GM18907 (cell line): Measurements from ENCODE around the gene ADGRL2.

ENCODE experiments used
- ATAC-seq: cut with Tn5 transposase; IDR thresholded peaks from one replicate; pipeline ENCODE4 v1.9.1; 2021; ENCODE audit warnings: mild to moderate bottlenecking, moderate library complexity; ENCODE audit not compliant: unreplicated experiment

ADGRL2 gene

DNA sequence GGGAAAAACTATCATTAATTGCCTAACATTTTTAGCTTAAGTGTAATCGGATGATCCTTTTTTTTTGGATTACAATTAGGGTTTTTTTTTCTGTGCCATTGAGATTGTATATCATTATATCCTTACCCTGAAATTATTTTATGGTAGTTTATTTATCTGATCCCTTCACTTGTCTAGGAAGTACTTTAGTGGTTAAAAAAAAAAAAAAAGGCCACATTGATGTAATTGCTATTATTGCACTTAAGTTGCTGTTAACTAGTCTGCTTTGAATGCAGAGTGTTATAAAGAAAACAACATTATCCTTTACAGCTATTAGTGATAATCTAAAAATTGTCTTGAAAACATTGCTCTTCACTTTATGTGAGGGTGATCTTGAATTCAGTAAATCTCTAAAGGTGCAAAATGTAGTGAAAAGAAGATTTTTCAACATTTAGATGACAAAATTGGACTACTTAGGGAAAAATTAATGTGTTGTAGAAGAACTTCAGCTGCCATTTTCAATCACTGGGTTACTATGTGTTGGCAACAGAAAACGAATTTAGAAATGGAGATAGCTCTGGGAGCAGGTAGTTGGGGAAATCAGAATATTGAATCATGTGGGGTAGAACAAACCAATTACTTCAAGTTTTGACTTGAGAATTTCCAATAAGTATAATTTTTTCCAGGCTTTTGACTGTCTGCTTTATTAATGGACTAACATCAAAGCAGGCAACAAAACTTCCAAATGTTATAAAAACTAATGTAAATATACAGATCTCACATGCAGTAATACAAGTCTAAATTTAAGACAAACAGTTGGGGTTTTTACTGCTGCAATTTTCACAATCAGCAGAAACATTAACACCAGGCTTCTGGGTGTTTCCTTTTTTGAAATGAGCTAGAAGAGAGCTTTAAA is 5.0 kb downstream of the ADGRL2 start:
- no peak for ATAC-seq

DNA sequence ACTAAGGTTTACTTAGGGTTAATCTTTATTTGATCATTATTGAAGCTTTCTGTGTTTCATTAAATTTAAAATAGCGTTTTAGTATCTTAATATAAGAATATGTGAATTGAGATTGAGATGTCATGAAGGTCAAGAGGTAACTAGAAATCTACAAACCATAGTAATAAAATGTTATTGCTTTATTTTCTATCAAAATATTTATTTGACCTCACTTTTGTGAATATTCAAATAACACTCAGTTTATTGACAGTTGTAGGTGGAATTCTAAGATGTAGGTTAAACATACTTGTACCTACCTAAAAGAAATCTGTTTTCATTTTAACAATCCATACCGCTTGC is 5.7 kb downstream of the ADGRL2 start:
- ATAC-seq = no peak

DNA sequence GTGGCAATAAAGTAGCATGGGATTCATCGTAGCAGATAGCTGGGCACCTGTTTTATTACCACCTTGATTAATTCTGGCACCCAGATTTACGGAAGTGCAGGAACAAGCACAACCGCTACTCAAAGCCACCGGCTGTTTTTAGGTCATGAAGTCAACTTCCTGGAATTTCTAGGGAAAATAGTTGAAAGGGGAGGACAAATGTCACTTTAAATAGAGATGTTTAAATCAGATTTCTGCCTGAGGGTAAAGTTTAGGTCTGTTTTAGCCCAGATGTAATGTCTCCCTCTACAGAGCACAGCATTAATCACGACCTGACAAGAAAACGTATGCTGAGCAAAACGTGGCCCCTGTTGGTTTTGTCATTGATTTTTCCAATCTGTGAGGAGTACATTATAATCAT is 8.0 kb downstream of the ADGRL2 start:
- ATAC-seq = no peak

DNA sequence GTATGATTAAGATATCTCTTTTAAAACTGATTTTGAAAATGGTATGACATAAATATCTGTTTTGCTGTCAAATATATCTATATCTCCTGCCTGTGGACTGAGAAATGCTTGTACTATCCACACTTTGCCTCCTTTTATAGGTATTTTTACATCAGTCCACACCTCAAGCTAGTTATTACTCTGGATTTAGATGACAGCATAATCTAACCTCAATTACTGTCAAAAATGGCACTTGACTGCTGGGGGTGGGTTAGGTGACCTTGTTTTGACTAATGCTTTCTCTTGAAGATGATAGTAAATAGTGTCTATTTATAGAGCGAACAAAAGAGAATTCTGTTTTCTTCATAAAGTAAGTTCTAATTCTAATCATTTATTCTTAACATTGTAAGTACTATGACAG is 9.1 kb downstream of the ADGRL2 start:
- ATAC-seq = no peak

DNA sequence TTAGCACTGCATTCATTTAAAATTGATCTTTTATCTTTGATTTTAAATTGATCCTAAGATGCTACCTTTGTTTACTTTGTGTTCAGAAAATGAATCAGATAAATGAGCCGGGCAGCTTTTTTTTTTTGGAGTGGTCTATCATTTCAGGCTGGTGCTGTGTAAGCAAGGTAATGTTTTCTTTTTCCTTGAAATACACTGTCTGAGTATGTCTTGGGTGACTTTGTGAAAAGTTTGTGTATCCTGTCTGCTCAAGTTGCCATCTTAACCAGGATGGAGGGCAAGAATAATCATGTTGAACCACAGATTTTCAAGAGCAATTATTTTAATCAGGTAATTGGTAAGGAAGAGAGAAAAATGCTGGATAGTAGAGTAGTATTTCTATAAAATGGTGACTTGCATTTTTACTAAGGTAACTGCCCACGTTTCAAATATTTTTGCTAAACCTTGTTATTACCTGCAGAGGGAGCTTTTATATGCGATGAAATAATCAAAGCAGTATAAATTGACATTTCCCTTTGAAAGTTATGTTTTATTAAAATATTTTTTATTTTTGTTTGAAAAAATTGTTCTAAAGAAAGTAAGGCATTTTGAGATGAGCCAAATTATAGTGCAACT is 11.1 kb downstream of the ADGRL2 start:
- no peak for ATAC-seq

DNA sequence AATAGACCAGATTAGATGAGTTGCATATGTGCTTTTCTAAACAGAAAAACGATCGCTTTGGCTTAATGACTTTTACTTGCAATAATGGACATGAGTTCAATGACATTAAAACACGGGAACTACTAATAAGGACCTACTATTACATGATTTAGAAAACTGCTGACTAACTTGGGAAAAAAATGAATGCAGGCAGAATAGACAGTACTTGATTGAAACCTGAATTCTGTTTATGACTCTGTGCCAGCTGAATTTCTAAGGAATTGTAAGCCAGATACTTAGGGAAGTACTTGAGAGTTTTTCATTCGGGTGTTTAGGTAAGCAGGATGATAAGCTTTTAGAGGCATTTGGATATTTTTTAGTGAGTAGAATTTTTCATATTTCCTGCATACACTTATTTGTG is 12.0 kb downstream of the ADGRL2 start:
- ATAC-seq = no peak

DNA sequence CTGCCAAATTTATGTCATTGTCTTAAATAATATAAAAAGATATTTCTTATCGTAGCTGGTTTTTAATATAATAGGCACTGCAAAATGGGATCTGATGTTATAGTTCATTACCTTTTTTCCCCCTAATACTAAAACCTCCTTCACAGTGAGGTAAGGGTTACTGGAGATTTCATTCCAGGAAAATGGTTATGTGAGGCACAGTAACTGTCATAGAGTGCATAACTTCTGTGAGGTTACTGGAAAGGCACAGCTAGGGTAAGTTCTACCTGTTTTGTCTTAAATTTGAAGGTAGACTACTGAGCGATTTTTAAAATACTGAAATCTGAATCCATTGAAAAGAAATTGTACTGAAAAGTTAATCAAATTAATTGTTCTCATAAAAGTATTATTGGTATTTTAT is 13.0 kb downstream of the ADGRL2 start:
- ATAC-seq = no peak

DNA sequence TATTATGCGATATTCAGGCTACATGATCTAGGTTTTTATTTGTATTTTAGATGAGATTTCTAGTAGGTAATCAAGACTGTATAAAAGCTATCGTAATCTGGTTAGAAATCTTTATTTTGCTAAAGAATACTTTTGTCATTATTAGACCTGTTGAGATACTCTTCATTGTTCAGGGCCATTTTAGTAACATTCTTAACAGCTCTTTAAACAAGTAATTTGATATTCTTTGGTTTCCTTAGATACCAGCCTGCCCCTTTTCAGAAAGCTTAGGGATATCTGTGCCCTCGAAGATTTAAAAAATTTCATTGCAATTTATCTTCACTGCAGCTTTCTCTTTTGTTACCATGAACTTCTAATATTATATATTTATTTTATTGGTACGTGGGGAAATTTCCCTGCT is 18.9 kb downstream of the ADGRL2 start:
- ATAC-seq = no peak

DNA sequence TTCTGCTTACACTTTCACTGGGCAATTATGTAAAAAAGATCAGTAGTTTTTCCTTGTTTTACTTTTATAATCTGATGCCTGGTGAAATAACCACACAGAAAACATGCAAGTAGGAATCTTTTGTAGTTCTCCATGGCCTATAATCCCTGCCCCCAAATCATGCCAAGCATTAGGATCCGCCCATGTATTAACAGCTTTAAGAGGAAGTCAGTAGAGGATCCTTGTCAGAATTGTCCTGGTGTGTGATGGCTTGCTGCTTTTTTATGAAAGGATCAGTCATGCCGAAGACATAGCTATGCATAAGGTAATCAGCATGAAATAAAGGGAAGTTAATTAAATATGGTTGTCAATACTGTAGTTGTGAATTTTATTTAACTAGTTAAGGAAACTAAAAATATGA is 20.0 kb downstream of the ADGRL2 start:
- no peak for ATAC-seq

DNA sequence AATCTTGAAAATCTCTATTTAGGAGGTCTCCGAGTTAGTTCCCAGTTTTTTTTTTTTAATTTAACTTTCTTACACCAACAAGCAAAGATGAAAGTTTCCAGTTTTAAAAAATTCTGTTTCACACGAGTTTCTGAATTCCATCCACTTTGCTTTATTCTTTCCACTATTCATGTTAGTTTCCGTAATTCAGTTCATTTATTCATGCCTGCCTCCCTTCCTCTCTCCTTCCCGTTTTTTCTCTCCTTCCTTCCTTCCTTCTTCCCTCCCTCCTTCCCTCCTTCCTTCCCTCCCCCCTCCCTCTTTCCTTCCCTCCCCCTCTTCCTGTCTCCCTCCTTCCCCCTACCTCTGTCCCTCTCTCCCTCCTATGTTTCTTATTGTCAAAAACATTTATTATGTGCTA is 22.3 kb downstream of the ADGRL2 start:
- ATAC-seq = no peak

DNA sequence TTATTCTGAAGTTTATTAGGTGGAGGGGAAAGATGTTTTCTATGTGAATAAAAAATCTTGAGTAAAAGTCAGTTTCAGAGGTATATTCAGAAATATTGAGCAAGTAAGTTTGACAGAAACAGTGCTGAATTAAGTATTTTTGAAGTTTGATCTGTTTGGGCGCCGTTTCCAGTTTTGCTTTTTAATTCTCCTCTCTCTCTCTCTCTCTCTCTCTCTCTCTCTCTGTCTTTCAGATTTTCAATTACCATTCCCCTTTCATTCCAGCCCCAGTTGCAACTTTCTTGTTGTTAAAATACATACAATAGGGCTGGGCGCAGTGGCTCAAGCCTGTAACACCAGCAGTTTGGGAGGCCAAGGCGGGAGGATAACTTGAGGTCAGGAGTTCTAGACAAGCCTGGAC is 24.0 kb downstream of the ADGRL2 start:
- no peak for ATAC-seq

DNA sequence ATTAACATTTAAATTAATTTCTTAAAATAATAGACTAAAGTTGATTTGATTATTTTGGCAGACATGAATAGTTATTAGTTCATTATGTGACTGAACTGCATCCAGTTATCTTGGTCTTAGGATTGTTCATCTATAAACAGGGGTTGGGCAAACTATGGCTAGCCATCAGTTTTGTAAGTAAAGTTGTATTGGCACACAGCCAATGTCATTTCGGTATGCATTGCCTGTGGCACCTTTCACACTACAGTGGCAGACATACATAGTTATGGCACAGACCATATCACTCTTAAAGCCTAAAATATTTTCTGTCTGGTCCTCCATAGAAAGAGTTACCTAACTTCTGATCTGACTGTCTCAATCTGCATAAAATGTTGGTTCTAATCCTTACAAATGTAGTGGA is 27.2 kb downstream of the ADGRL2 start:
- no peak for ATAC-seq

DNA sequence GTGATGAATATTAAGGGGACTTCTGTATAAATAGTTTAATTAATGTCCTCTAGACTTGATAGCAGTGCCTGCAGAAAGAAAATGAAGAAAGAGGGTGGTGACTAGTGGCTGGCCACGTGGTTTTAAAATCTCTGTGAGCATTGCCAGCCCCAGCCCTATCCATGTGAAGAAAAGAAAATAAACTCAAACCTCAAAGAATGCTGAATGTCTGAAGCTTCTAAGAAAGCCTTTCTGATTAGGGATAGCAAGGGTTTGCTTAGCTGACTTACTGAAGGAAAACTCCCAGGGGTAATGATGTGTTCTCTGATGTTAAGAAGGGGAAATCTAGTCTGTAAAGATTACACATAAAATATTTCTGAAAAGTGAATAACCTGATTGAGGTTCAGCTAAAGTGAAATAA is 31.8 kb downstream of the ADGRL2 start:
- ATAC-seq = no peak

DNA sequence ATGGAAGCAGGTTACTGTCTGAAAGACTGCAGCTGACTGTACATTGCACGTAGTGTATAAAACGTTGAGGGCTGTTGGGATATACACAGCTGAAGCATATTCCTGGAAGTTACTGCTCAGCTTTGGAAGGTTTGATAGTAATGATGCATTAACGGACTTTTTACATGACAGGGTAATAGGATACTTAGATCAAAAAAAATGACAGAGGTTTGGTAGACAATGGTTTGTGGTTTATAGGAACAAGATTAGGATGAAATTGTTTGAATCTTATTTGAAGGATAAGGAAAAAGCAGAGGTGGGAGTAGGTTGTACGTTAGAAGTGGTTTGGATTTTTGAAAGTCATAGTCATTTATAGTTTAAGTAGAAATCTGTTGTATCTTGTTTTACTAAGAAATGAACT is 33.0 kb downstream of the ADGRL2 start:
- ATAC-seq = no peak

DNA sequence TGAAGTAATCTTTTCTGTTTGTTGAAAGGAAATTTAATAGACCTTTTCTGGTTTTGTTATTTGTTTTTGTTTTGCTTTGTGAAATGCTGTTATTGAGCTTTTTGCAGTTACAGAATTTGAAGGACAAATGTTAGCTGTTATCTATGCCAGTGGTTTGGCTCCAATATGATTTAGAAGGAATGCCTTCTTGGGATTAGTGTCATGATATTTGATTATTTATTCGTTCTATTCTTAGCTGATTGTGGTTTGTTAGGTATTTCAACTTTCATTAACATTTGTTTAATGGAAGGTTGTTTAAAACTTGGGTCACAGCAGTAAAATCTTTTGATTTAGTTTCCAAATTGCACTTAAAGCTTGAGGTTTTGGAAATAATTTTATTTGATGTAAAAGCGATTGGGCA is 33.5 kb downstream of the ADGRL2 start:
- no peak for ATAC-seq

DNA sequence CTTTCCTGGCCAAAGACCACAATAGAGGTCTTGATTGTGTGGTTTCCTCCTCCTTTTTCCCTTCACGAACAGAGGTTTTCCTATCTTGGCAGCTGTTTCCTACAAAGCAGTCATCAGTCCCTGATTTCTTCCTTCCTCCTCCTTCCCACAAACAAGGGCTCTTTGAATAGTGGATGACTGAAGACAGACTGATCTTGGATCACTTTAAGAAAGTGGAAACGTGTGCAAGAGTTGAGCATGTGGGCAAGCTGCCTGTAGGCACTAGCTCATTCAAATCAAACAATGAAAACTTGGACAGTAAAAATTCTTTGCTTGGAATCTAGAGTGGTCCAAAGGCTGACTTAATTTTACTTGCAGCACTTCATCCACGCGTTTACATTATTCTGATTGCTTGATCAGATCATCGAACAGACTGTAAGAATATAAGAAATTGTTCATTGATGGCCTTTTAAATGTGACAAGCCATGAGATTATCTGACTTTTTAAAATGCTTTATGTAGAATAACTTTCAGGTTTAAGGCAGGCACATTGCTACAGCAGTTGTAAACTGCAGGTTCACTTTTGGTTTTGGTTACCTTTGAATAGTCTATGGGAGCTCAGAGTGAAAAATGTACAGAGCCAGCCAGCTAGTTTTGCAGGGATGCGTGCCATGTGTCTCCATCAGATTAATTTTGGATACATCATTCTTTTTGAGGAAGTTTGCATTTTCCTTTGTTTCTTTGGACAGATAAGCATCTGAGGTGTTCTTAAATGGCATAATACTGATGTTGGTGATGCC is 34.4 kb downstream of the ADGRL2 start:
- no peak for ATAC-seq

DNA sequence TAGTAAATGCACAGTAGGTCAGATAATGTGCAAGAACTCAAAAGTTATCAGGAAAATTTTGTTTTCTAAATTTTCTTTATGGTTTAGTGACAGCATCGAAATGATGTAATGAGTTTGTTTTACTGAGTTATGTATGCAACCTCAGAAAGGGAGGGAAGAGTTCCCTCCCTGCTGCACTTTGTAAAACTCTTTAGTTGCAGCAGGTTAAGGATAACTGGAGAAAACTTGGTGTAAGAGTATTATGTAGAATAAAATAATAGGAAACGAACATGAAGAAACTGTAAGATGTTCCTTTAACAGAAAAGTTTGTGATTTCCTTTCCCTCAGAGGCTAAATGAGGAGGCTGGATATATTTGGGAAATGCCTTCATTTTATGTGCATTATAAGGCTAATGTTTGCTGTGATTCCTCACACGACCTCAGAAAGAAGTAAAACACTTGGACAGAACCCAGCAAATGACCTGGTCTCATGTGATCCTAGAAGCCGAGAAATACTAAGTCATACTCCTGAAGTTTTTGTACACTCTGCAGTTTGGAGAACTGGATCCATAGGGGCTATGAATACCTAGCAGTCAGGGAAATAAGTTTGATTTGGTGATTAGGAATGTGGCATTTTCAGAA is 35.4 kb downstream of the ADGRL2 start:
- no peak for ATAC-seq

DNA sequence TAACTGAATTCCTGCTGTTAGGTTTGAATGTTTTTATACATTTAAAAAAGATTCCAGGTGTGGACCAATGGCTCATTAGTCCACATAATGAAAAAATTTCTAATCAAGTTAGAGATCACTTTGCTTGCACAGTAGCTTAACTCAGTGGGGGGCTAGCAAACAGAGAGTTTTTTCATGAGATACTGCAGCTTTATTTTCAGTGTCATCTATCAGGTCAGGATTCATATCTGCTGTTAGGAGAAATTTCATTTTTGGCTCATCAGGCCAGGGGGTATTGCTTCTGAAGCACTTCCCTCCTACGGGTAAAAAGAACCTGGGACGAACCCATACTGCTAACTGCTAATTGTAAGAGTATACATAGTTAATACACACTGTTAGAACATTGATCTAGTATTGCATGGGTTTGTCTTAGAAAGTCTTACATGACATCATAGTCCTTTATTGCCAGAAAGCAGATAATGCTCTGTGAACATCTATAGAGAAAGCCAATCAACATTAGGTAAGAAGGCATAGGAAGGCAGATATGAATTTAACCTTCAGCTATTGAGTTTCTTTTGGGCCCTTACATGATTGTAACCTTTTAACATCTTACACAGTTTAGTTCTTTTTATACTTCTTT is 38.0 kb downstream of the ADGRL2 start:
- no peak for ATAC-seq

DNA sequence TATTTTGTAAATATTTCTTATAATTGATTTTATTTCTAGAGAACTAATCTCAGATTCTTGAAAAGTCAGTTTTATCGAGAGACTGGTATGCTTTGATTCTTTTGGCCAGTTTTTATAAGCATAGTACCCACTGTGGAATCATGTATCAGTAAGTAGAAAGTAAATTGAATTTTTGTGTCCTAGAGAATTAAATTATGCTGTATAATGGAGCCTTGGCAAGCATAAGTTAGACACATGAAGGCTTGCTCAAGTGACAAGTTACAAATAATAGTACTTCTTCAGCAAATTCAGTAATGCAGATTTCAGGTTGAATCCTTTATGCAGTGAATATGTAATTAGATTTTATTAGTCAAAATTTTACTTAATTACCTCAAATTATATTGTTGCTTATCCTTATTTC is 40.1 kb downstream of the ADGRL2 start:
- ATAC-seq = no peak

DNA sequence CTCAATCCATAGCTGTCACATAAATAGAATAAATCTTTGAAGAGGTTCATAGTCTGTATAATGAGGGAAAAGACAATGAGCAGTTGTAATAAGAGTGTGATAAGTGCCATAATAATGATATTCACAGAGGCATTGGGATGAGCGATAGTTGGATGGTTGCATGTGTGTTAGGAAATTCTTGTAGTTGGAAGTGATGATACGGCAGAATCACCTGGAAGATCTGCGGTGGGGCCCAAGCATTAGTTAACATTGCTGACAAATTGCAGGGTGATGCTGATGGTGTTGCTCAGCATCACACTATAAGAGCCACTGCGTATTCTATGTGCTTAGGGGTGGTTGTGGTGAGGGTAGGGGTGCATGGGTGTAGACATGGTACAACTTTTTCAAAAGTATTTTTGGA is 41.1 kb downstream of the ADGRL2 start:
- no peak for ATAC-seq

DNA sequence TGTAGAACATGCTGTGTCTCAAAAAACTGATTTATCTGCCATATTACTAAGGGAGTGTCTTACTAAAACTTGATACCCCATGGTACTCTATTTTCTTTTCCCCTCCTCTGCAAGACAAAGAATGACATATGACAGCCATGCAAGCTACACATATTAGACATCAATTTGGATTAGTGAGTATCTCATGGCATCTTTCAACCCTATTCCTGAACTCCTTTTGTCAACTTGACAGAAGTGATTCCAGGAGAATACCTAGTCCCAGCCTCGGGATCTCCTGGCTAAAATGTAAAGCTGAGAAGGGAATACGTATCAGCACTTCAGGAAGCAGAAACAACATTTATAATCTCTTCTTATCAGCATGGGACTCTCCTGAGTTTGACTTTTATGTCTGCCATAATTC is 43.7 kb downstream of the ADGRL2 start:
- no peak for ATAC-seq
